ENCODE data around the gene SIKE1.

SIKE1 gene

GRCh38 chr1:114780344-114781226 is at the start of gene SIKE1:
Gene SIKE1, minus strand, starts transcription at chr1:114780685. Its CDS starts 78 bp downstream, at chr1:114780607.
- TF ChIP-seq GATA2 (IDR thresholded peaks at IDR 0.05; ENCODE audit: low read depth, low read length) (no peak), GATA3 (IDR thresholded peaks at IDR 0.05; ENCODE audit: low read depth, low read length) (no peak)

DNA sequence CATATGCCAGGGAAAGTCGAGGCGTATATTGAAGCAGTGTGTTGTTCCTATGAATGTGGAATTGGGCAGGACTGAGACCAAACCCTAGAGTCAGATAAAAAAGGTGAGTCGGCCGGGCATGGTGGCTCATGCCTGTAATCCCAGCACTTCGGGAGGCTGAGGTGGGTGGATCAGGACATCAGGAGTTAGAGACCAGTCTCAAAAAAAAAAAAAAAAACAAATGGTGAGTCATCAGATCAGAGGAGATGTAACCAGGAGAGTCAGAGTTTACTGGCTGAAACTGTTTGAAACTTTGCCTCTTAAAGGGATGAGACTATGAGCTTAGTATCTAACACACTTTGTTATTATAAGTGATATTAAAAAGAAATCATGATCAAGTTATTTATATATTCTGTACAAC is 47.8 kb upstream of the SIKE1 start:
- no peak for TF ChIP-seq GATA3 (IDR thresholded peaks at IDR 0.05; ENCODE audit: low read depth, low read length)
- TF ChIP-seq GATA2 (IDR thresholded peaks at IDR 0.05; ENCODE audit: low read depth, low read length) = no peak

GRCh38 chr1:114821978-114822377 is 41.5 kb upstream of the SIKE1 start:
- TF ChIP-seq GATA2 (IDR thresholded peaks at IDR 0.05; ENCODE audit: low read depth, low read length) (no peak), GATA3 (IDR thresholded peaks at IDR 0.05; ENCODE audit: low read depth, low read length) (no peak)

DNA sequence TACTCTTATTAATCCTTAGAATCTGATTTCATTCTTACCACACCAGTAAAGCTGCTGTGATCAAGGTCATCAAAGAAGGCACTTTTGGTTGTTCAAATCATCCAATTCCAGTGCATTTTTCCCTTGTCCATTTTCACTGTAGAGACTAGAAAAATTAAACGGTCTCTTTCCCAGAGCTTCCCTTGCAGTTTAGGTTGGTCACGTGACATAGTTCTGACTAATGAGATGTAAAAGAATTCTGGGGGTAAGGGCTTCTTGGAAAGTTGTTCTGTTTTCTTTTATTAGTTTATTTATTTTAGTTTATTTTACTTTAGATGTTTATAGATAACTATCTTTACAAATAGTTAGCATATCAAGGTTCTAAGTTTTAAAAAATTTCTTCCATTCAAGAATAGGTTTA is 39.9 kb upstream of the SIKE1 start:
- TF ChIP-seq GATA3 (IDR thresholded peaks at IDR 0.05; ENCODE audit: low read depth, low read length) (no peak), GATA2 (IDR thresholded peaks at IDR 0.05; ENCODE audit: low read depth, low read length) (no peak)

DNA sequence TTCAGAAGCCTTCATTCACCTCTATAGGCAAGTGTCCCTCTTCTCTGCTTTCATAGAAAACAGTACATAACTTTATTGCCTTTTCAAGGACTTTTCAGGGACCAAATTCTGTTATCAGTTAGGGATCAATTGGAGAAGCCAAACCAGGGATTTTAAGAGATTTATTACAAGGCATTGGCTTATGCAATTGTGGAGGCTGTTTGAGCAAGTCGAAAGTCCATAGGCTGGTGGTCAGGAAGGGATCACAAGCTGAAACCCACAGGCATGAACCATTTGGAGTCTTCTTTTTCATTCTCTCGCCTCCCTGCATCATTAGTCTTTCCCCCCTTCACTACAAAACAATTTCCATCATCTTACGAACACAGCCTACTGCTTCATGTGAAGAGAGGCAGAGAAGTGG is 39.4 kb upstream of the SIKE1 start:
- TF ChIP-seq GATA3 (IDR thresholded peaks at IDR 0.05; ENCODE audit: low read depth, low read length) (no peak), GATA2 (IDR thresholded peaks at IDR 0.05; ENCODE audit: low read depth, low read length) (no peak)

DNA sequence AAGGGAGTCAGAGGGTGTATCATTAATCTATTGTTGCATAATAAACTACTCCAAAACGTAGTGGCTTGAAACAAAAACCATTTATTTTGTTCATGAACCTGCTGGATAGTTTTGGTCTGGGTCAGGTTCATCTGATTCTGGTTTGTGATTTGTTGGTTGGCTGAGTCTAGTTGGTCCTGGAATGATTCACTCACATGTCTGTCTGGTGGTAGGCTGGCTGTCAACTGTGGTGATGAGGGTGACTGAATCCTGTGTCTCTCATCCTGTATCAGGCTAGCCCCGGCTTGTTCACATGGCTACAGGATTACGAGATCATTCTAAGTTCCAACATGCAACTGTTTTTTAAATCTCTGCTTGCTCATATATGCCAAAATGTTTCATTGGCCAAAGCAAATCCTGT is 22.5 kb upstream of the SIKE1 start:
- TF ChIP-seq GATA3 (IDR thresholded peaks at IDR 0.05; ENCODE audit: low read depth, low read length) (no peak), GATA2 (IDR thresholded peaks at IDR 0.05; ENCODE audit: low read depth, low read length) (no peak)

GRCh38 chr1:114794038-114794437 is 13.6 kb upstream of the SIKE1 start:
- no peak for TF ChIP-seq GATA3 (IDR thresholded peaks at IDR 0.05; ENCODE audit: low read depth, low read length)
- no peak for TF ChIP-seq GATA2 (IDR thresholded peaks at IDR 0.05; ENCODE audit: low read depth, low read length)

DNA sequence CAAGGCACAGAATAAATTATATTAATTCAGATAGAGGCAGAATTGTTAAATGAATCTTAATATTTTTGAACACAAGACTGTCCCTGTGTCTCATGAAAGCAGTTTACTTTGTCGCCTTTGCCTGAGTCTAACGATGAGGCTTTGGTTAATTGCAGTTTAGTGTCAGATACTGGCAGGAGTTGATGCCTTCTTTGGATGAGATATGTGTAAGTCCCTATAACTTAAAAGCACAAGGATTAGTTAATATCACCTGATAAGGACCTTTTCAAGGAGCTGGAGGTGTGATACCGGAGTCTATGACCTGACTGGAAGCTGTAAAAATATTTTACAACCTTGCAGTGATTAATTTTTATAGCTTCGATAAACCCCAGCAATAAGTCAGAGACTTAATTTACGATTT is 2.0 kb upstream of the SIKE1 start:
- TF ChIP-seq GATA2 (IDR thresholded peaks at IDR 0.05; ENCODE audit: low read depth, low read length) (no peak), GATA3 (IDR thresholded peaks at IDR 0.05; ENCODE audit: low read depth, low read length) (no peak)

GRCh38 chr1:114779722-114780121 is 763 bp downstream of the SIKE1 start:
- TF ChIP-seq GATA2 (IDR thresholded peaks at IDR 0.05; ENCODE audit: low read depth, low read length) = no peak
- TF ChIP-seq GATA3 (IDR thresholded peaks at IDR 0.05; ENCODE audit: low read depth, low read length) = no peak

GRCh38 chr1:114771992-114772391 is 8.5 kb downstream of the SIKE1 start:
- no peak for TF ChIP-seq GATA3 (IDR thresholded peaks at IDR 0.05; ENCODE audit: low read depth, low read length)
- TF ChIP-seq GATA2 (IDR thresholded peaks at IDR 0.05; ENCODE audit: low read depth, low read length) = no peak

GRCh38 chr1:114770989-114771388 is 9.5 kb downstream of the SIKE1 start:
- TF ChIP-seq GATA3 (IDR thresholded peaks at IDR 0.05; ENCODE audit: low read depth, low read length) = no peak
- TF ChIP-seq GATA2 (IDR thresholded peaks at IDR 0.05; ENCODE audit: low read depth, low read length) = no peak

DNA sequence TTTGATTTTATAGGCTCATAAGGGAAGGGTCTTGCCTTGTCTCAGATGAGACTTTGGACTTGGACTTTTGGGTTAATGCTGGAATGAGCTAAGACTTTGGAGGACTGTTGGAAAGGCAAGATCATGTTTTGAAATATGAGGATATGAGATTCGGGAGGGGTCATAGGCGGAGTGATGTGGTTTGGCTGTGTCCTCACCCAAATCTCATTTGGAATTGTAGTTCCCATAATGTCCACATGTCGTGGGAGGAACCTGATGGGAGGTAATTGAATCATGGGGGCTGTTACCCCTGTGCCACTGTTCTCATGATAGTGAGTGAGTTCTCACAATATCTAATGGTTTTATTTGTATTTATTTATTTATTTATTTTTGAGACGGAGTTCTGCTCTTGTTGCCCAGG is 15.8 kb downstream of the SIKE1 start:
- TF ChIP-seq GATA3 (IDR thresholded peaks at IDR 0.05; ENCODE audit: low read depth, low read length) = no peak
- no peak for TF ChIP-seq GATA2 (IDR thresholded peaks at IDR 0.05; ENCODE audit: low read depth, low read length)

GRCh38 chr1:114758256-114758832 is 22.1 kb downstream of the SIKE1 start:
- no peak for TF ChIP-seq GATA2 (IDR thresholded peaks at IDR 0.05; ENCODE audit: low read depth, low read length)
- no peak for TF ChIP-seq GATA3 (IDR thresholded peaks at IDR 0.05; ENCODE audit: low read depth, low read length)

DNA sequence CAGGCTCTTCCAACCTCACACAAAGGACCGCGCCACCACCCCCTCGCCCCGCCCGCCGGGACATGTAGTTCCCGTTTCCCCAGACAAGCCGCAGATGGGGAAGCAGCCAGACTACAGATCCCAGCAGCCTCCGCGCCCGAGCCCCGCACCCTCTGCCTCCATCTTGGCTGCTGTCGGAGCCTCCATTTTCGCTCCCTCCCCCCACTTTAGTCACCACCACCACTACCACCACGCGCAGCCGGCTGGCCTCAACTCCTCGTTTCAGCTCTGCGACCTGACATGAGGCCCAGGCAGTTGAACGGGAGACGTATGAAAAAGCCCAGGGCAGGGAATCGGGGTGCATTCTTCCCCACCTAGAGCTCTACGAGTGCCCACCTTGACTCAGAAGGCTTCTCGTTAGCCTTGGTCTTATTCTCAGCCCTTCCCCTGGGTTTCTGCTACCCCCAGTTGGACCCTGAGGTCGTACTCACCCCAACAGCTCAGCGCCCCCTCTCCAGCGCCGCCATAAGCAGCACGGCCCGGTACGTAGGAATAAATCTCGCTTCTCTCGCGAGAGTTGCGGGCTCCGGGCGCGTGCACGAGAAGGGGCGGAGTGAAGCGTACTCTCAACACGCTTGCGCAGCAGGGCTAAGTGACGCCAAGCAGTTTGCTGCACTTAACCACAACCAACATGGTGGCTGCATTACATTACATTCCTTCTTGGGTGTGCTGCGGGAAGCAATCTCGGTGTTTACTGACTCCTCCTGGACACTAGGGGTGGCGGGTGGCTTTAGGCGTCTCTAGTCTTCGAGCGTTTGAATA is 22.8 kb downstream of the SIKE1 start, which contains the start of gene CSDE1:
CSDE1 (minus strand) TSS at position 530 of the 801 bp plus-strand sequence. CDS start 18,094 bp downstream, outside the sequence.
- TF ChIP-seq GATA3 (IDR thresholded peaks at IDR 0.05; ENCODE audit: low read depth, low read length) = no peak
